HEK293 (cell line): ENCODE results near the gene CDH7.

ENCODE experiments used
- GLI4 ChIP-seq: fragments of 450-650 bp; formaldehyde crosslinking; IDR thresholded peaks from 2 replicates; pipeline ENCODE4 v1.5.1; 2016; ENCODE audit warnings: missing biosample characterization, missing genetic modification characterization
- HIC1 ChIP-seq: fragments of 450-650 bp; formaldehyde crosslinking; IDR thresholded peaks from 2 replicates; pipeline ENCODE4 v1.5.1; 2016; ENCODE audit warnings: missing biosample characterization, missing genetic modification characterization
- HOXD13 ChIP-seq: sonication (generic); formaldehyde crosslinking; IDR thresholded peaks from 2 replicates; pipeline ENCODE4 v1.8.0; 2022; ENCODE audit warnings: missing genetic modification reagents, borderline replicate concordance
- IKZF3 ChIP-seq: fragments of 450-650 bp; IDR thresholded peaks from 2 replicates; pipeline ENCODE4 v1.5.0; 2018; ENCODE audit warnings: missing biosample characterization, mild to moderate bottlenecking, missing genetic modification characterization, moderate library complexity
- KLF17 ChIP-seq: fragments of 450-650 bp; formaldehyde crosslinking; IDR thresholded peaks from 2 replicates; pipeline ENCODE4 v1.5.1; 2016; ENCODE audit warnings: missing biosample characterization, missing genetic modification characterization
- KLF8 ChIP-seq: fragments of 450-650 bp; formaldehyde crosslinking; IDR thresholded peaks from 2 replicates; pipeline ENCODE4 v1.5.1; 2016; ENCODE audit warnings: missing biosample characterization, missing genetic modification characterization
- KLF9 ChIP-seq: fragments of 450-650 bp; formaldehyde crosslinking; IDR thresholded peaks from 2 replicates; pipeline ENCODE4 v1.5.1; 2016; ENCODE audit warnings: missing biosample characterization, missing genetic modification characterization, low read depth
- MYNN ChIP-seq: fragments of 450-650 bp; formaldehyde crosslinking; IDR thresholded peaks from 2 replicates; pipeline ENCODE4 v1.5.1; 2016; ENCODE audit warnings: missing biosample characterization, missing genetic modification characterization, borderline replicate concordance
- OVOL3 ChIP-seq: fragments of 450-650 bp; formaldehyde crosslinking; IDR thresholded peaks from 2 replicates; pipeline ENCODE4 v1.5.1; 2016; ENCODE audit warnings: missing biosample characterization, missing genetic modification characterization
- PRDM1 ChIP-seq: fragments of 450-650 bp; formaldehyde crosslinking; IDR thresholded peaks from 2 replicates; pipeline ENCODE4; 2016; ENCODE audit warnings: missing biosample characterization, missing genetic modification characterization
- SCRT2 ChIP-seq: fragments of 450-650 bp; formaldehyde crosslinking; IDR thresholded peaks from 2 replicates; pipeline ENCODE4 v1.5.1; 2016; ENCODE audit warnings: missing biosample characterization, missing genetic modification characterization
- SP3 ChIP-seq: fragments of 450-650 bp; formaldehyde crosslinking; IDR thresholded peaks from 2 replicates; pipeline ENCODE4 v1.5.1; 2016; ENCODE audit warnings: missing biosample characterization, missing genetic modification characterization
- TCF7L2 ChIP-seq: IDR thresholded peaks from 2 replicates; pipeline ENCODE4 v1.6.1; 2011; ENCODE audit warnings: low read depth, mild to moderate bottlenecking, inconsistent platforms, low read length, moderate library complexity, borderline replicate concordance
- ZNF184 ChIP-seq: fragments of 450-650 bp; IDR thresholded peaks from 2 replicates; pipeline ENCODE4 v1.5.1; 2018; ENCODE audit warnings: missing biosample characterization, mild to moderate bottlenecking, missing genetic modification characterization
- ZNF202 ChIP-seq: fragments of 450-650 bp; formaldehyde crosslinking; IDR thresholded peaks from 2 replicates; pipeline ENCODE4 v1.5.1; 2016; ENCODE audit warnings: missing biosample characterization, missing genetic modification characterization, borderline replicate concordance
- ZNF223 ChIP-seq: fragments of 450-650 bp; formaldehyde crosslinking; IDR thresholded peaks from 2 replicates; pipeline ENCODE4 v1.5.1; 2016; ENCODE audit warnings: missing biosample characterization, missing genetic modification characterization
- ZNF248 ChIP-seq: fragments of 450-650 bp; formaldehyde crosslinking; IDR thresholded peaks from 2 replicates; pipeline ENCODE4 v1.5.1; 2017; ENCODE audit warnings: missing biosample characterization, missing genetic modification characterization
- ZNF266 ChIP-seq: fragments of 450-650 bp; formaldehyde crosslinking; IDR thresholded peaks from 2 replicates; pipeline ENCODE4 v1.5.1; 2016; ENCODE audit warnings: missing biosample characterization, missing genetic modification characterization, low read depth
- ZNF341 ChIP-seq: fragments of 450-650 bp; formaldehyde crosslinking; IDR thresholded peaks from 2 replicates; pipeline ENCODE4; 2016; ENCODE audit warnings: low read depth, missing biosample characterization, missing genetic modification characterization
- ZNF366 ChIP-seq: fragments of 450-650 bp; formaldehyde crosslinking; conservative IDR thresholded peaks from 2 replicates; pipeline ENCODE4 v1.5.1; 2016; ENCODE audit warnings: missing biosample characterization, missing genetic modification characterization
- ZNF391 ChIP-seq: fragments of 450-650 bp; formaldehyde crosslinking; IDR thresholded peaks from 2 replicates; pipeline ENCODE4 v1.5.1; 2016; ENCODE audit warnings: low read depth, missing biosample characterization, missing genetic modification characterization, borderline replicate concordance
- ZNF473 ChIP-seq: fragments of 450-650 bp; formaldehyde crosslinking; IDR thresholded peaks from 2 replicates; pipeline ENCODE4 v1.5.1; 2017; ENCODE audit warnings: missing biosample characterization, missing genetic modification characterization
- ZNF623 ChIP-seq: fragments of 450-650 bp; formaldehyde crosslinking; IDR thresholded peaks from 2 replicates; pipeline ENCODE4 v1.5.1; 2016; ENCODE audit warnings: missing biosample characterization, missing genetic modification characterization
- ZNF629 ChIP-seq: fragments of 450-650 bp; formaldehyde crosslinking; IDR thresholded peaks from 2 replicates; pipeline ENCODE4 v1.5.1; 2017; ENCODE audit warnings: missing biosample characterization, missing genetic modification characterization
- ZNF768 ChIP-seq: fragments of 450-650 bp; formaldehyde crosslinking; IDR thresholded peaks from 2 replicates; pipeline ENCODE4 v1.5.1; 2018; ENCODE audit warnings: missing biosample characterization, mild to moderate bottlenecking, missing genetic modification characterization
- ZNF830 ChIP-seq: fragments of 450-650 bp; IDR thresholded peaks from 2 replicates; pipeline ENCODE4 v1.5.0; 2018; ENCODE audit warnings: missing biosample characterization, missing genetic modification characterization, low read depth, mild to moderate bottlenecking, moderate library complexity
- TF ChIP-seq, protein P1 (sequence below): fragments of 450-650 bp; formaldehyde crosslinking; IDR thresholded peaks from 2 replicates; pipeline ENCODE4 v1.5.1; 2017; ENCODE audit warnings: missing biosample characterization, missing genetic modification characterization
- TF ChIP-seq, protein P2 (sequence below): fragments of 450-650 bp; formaldehyde crosslinking; optimal IDR thresholded peaks from 2 replicates; pipeline ENCODE3; 2016; ENCODE audit warnings: missing biosample characterization, mild to moderate bottlenecking, missing genetic modification characterization
- TF ChIP-seq, protein P3 (sequence below): fragments of 450-650 bp; formaldehyde crosslinking; IDR thresholded peaks from 2 replicates; pipeline ENCODE4 v1.5.1; 2016; ENCODE audit warnings: missing biosample characterization, missing genetic modification characterization, borderline replicate concordance
- TF ChIP-seq, protein P4 (sequence below): fragments of 450-650 bp; formaldehyde crosslinking; IDR thresholded peaks from 2 replicates; pipeline ENCODE4 v1.5.1; 2016; ENCODE audit warnings: missing biosample characterization, missing genetic modification characterization

Gene CDH7

DNA sequence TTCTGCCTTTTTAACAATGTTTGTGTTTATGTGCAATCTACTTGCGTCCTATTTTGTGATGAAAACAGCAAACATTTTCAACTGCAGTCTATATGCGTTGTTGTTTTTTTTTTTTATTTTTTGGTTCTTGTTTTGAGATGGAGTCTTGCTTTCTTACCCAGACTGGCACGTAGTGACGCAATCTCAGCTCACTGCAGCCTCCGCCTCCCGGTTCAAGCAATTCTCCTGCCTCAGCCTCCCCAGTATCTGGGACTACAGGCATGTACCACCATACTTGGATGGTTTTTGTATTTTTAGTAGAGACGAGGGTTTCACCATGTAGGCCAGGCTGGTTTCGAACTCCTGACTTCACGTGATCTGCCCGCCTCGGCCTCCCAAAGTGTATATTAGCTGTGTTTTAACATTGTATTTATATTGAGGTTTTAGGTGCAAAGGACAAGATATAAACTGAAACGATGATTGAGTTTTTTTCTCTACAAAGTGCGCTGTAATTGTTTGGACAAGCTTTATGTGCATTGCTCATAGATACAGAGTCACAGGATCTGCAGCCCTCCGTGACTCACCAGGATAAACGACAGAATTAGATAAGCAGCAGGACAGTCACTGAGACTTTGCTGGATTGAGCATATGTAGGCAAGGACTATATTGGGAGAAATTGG lies 17.4 kb downstream of the CDH7 start (continued):
- TF ChIP-seq, protein P1, sequence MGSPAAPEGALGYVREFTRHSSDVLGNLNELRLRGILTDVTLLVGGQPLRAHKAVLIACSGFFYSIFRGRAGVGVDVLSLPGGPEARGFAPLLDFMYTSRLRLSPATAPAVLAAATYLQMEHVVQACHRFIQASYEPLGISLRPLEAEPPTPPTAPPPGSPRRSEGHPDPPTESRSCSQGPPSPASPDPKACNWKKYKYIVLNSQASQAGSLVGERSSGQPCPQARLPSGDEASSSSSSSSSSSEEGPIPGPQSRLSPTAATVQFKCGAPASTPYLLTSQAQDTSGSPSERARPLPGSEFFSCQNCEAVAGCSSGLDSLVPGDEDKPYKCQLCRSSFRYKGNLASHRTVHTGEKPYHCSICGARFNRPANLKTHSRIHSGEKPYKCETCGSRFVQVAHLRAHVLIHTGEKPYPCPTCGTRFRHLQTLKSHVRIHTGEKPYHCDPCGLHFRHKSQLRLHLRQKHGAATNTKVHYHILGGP (tag by site-specific recombination) = no peak
- TF ChIP-seq TCF7L2 = no peak
- peak; percentile 79 for TF ChIP-seq ZNF629 (tag by site-specific recombination)
- TF ChIP-seq ZNF202 = no peak
- no peak for TF ChIP-seq KLF17 (tag by site-specific recombination)
- TF ChIP-seq, protein P2, sequence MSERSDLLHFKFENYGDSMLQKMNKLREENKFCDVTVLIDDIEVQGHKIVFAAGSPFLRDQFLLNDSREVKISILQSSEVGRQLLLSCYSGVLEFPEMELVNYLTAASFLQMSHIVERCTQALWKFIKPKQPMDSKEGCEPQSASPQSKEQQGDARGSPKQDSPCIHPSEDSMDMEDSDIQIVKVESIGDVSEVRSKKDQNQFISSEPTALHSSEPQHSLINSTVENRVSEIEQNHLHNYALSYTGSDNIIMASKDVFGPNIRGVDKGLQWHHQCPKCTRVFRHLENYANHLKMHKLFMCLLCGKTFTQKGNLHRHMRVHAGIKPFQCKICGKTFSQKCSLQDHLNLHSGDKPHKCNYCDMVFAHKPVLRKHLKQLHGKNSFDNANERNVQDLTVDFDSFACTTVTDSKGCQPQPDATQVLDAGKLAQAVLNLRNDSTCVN = no peak
- TF ChIP-seq KLF8 (tag by site-specific recombination) = peak; percentile 58
- TF ChIP-seq SCRT2 (tag by site-specific recombination) = no peak
- peak; percentile 31; the same call in 1 of the 2 replicates for TF ChIP-seq HIC1
- TF ChIP-seq ZNF768 = no peak
- TF ChIP-seq, protein P3, sequence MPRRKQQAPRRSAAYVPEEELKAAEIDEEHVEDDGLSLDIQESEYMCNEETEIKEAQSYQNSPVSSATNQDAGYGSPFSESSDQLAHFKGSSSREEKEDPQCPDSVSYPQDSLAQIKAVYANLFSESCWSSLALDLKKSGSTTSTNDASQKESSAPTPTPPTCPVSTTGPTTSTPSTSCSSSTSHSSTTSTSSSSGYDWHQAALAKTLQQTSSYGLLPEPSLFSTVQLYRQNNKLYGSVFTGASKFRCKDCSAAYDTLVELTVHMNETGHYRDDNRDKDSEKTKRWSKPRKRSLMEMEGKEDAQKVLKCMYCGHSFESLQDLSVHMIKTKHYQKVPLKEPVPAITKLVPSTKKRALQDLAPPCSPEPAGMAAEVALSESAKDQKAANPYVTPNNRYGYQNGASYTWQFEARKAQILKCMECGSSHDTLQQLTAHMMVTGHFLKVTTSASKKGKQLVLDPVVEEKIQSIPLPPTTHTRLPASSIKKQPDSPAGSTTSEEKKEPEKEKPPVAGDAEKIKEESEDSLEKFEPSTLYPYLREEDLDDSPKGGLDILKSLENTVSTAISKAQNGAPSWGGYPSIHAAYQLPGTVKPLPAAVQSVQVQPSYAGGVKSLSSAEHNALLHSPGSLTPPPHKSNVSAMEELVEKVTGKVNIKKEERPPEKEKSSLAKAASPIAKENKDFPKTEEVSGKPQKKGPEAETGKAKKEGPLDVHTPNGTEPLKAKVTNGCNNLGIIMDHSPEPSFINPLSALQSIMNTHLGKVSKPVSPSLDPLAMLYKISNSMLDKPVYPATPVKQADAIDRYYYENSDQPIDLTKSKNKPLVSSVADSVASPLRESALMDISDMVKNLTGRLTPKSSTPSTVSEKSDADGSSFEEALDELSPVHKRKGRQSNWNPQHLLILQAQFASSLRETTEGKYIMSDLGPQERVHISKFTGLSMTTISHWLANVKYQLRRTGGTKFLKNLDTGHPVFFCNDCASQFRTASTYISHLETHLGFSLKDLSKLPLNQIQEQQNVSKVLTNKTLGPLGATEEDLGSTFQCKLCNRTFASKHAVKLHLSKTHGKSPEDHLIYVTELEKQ = peak; percentile 57; the same call in 1 of the 2 replicates
- TF ChIP-seq, protein P4, sequence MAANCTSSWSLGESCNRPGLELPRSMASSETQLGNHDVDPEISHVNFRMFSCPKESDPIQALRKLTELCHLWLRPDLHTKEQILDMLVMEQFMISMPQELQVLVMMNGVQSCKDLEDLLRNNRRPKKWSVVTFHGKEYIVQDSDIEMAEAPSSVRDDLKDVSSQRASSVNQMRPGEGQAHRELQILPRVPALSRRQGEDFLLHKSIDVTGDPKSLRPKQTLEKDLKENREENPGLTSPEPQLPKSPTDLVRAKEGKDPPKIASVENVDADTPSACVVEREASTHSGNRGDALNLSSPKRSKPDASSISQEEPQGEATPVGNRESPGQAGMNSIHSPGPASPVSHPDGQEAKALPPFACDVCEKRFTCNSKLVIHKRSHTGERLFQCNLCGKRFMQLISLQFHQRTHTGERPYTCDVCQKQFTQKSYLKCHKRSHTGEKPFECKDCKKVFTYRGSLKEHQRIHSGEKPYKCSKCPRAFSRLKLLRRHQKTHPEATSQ (tag by site-specific recombination) = no peak
- no peak for TF ChIP-seq ZNF341 (tag by site-specific recombination)
- no peak for TF ChIP-seq ZNF223
- no peak for TF ChIP-seq GLI4
- TF ChIP-seq ZNF184 (tag by site-specific recombination) = no peak
- no peak for TF ChIP-seq ZNF473 (tag by site-specific recombination)
- no peak for TF ChIP-seq PRDM1
- peak; percentile 82 for TF ChIP-seq ZNF366 (tag by site-specific recombination)
- TF ChIP-seq ZNF830 = no peak
- TF ChIP-seq ZNF266 (tag by site-specific recombination) = no peak
- TF ChIP-seq SP3 (tag by site-specific recombination) = no peak
- TF ChIP-seq HOXD13 = no peak
- 0 out of 2 replicates have a peak, but pooled peaks have one; percentile 15 for TF ChIP-seq KLF9 (tag by site-specific recombination)
- no peak for TF ChIP-seq ZNF248 (tag by site-specific recombination)
- TF ChIP-seq ZNF391 = peak; percentile 24; the same call in 1 of the 2 replicates
- no peak for TF ChIP-seq ZNF623 (tag by site-specific recombination)
- no peak for TF ChIP-seq IKZF3
- peak; percentile 72; the same call in 1 of the 2 replicates for TF ChIP-seq OVOL3 (tag by site-specific recombination)
- no peak for TF ChIP-seq MYNN (tag by site-specific recombination)
